Measurements from ENCODE around the gene DDX25.

Gene DDX25

GRCh38 chr11:125977333-125977732 is 73.0 kb downstream of the DDX25 start:
- H3K4me1 ChIP-seq (ENCODE audit: control insufficient read depth, insufficient read depth, low read length): peaks cover 8% of the 10 kb centered on the region
- no peaks in the 10 kb centered on the region for H3K9me3 ChIP-seq (ENCODE audit: control insufficient read depth, insufficient read depth, low read length)
- no peaks in the 10 kb centered on the region for H3K36me3 ChIP-seq (ENCODE audit: control insufficient read depth, insufficient read depth, low read length)
- no peak overlapping the region for H3K9ac ChIP-seq (ENCODE audit: low read depth, low read length)
- H3K27me3 ChIP-seq (ENCODE audit: control insufficient read depth, insufficient read depth, low read length): no peaks in the 10 kb centered on the region
- H3K4me3 ChIP-seq (ENCODE audit: low read depth, low read length): no peak overlapping the region

DNA sequence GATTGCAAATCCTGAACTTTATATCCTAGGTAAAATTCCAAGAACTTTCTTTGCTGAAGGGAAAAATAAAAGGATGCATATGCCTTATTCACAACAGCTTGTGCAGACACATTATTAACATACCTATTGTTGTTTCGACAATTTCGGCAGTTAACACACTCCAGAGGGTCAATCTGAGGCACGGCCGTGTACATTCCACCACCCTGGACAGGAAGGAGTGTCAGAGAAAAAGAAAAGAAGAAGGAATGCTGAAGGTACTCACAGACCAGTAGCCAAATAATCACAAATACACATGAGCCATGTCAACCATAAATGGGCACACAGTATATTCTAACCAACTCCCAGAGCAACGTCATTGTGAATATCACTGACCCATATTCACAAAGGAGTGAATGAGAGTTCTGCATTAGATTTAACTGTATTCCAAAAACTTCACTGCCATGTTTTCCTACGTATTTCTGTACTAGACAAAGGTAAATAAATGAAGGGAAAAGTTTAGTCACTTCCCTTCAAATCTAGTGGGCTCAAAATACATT is 73.9 kb downstream of the DDX25 start:
- no peaks in the 10 kb centered on the region for H3K9me3 ChIP-seq (ENCODE audit: control insufficient read depth, insufficient read depth, low read length)
- no peak overlapping the region for H3K9ac ChIP-seq (ENCODE audit: low read depth, low read length)
- no peaks in the 10 kb centered on the region for H3K36me3 ChIP-seq (ENCODE audit: control insufficient read depth, insufficient read depth, low read length)
- H3K4me3 ChIP-seq (ENCODE audit: low read depth, low read length): no peak overlapping the region
- peaks cover 8% of the 10 kb centered on the region for H3K4me1 ChIP-seq (ENCODE audit: control insufficient read depth, insufficient read depth, low read length)
- H3K27me3 ChIP-seq (ENCODE audit: control insufficient read depth, insufficient read depth, low read length): no peaks in the 10 kb centered on the region
